ENCODE results near the gene BPIFB1. TPM values are rescaled to one million over a fixed set of nuclear protein-coding genes. Genes with fewer than 3 reads are reported as not detected.

BPIFB1 gene
- total and polyA plus RNA-seq, 2 donors (not counting 3 experiments of a cell fraction or from before 2014, with no cell fraction given): not detected

GRCh38 chr20:33273117-33273851 is 9.7 kb upstream of the BPIFB1 start:
- no peaks in the 10 kb centered on the region for H3K9me3 ChIP-seq (replicated peaks; ENCODE audit: control insufficient read depth, insufficient read depth, low read length)
- BruUV-seq (replicated peaks): no TSS peak
- no peak overlapping the region for H3K4me3 ChIP-seq (replicated peaks in 1 of 3; ENCODE audit: insufficient read depth in 1 of 3, low read depth in 1 of 3, low read length in 3 of 3)
- ChIA-PET CTCF (no interaction called here), POLR2A (no interaction called here)
- peaks cover 0 to 6% of the 10 kb centered on the region in 2 experiments for H3K27me3 ChIP-seq (ENCODE audit: control insufficient read depth in 2 of 2, insufficient read depth in 2 of 2, low read length in 2 of 2)
- TF ChIP-seq EZH2 (IDR thresholded peaks at IDR 0.05; ENCODE audit: borderline replicate concordance, low read depth, low read length, severe bottlenecking): no peak
- H3K9ac ChIP-seq (replicated peaks; ENCODE audit: extremely low read depth, insufficient read depth, low read length): no peak overlapping the region
- no peaks in the 10 kb centered on the region for H3K9me1 ChIP-seq (replicated peaks; ENCODE audit: control insufficient read depth, extremely low read depth, insufficient read depth, low read length)
- no peak overlapping the region for H2AFZ ChIP-seq (ENCODE audit: low read depth, low read length)
- no peaks in the 10 kb centered on the region for H4K20me1 ChIP-seq (replicated peaks; ENCODE audit: control insufficient read depth, extremely low read depth, insufficient read depth, low read length)
- no peaks in the 10 kb centered on the region for H3K4me1 ChIP-seq (ENCODE audit: control insufficient read depth, extremely low read depth, insufficient read depth, low read length)
- no peaks in the 10 kb centered on the region for H3K79me2 ChIP-seq (ENCODE audit: control insufficient read depth, insufficient read depth, low read length)
- no peak for FAIRE-seq
- no peak overlapping the region for H3K4me2 ChIP-seq (ENCODE audit: insufficient read depth, low read length)
- no peaks in the 10 kb centered on the region for H3K36me3 ChIP-seq (ENCODE audit: control insufficient read depth in 2 of 2, extremely low read depth in 1 of 2, insufficient read depth in 2 of 2, low read length in 2 of 2)
- dilution Hi-C loops (cut with MboI; ENCODE audit: extremely low pct_ligation_motif_present, low sequenced_read_pairs) (no loop called here), intact Hi-C loops (cut with micrococcal nuclease) (no loop called here)
- H3K27ac ChIP-seq (ENCODE audit: insufficient read depth, low read depth, low read length): no peak overlapping the region
- DNase-seq (ENCODE audit: low read depth, low spot score): no peak

- Histone ChIP-seq H3K9ac (replicated peaks; ENCODE audit: extremely low read depth, insufficient read depth, low read length) (no peak overlapping the region), H3K4me2 (ENCODE audit: insufficient read depth, low read length) (no peak overlapping the region), H2AFZ (ENCODE audit: low read depth, low read length) (no peak overlapping the region), H3K9me1 (replicated peaks; ENCODE audit: control insufficient read depth, extremely low read depth, insufficient read depth, low read length) (no peaks in the 10 kb centered on the region), H4K20me1 (replicated peaks; ENCODE audit: control insufficient read depth, extremely low read depth, insufficient read depth, low read length) (no peaks in the 10 kb centered on the region), H3K27me3 (ENCODE audit: control insufficient read depth in 2 of 2, insufficient read depth in 2 of 2, low read length in 2 of 2) (peaks cover 0 to 8% of the 10 kb centered on the region in 2 experiments), H3K27ac (ENCODE audit: insufficient read depth, low read depth, low read length) (no peak overlapping the region), H3K9me3 (replicated peaks; ENCODE audit: control insufficient read depth, insufficient read depth, low read length) (no peaks in the 10 kb centered on the region), H3K79me2 (ENCODE audit: control insufficient read depth, insufficient read depth, low read length) (no peaks in the 10 kb centered on the region), H3K36me3 (ENCODE audit: control insufficient read depth in 2 of 2, extremely low read depth in 1 of 2, insufficient read depth in 2 of 2, low read length in 2 of 2) (no peaks in the 10 kb centered on the region), H3K4me1 (ENCODE audit: control insufficient read depth, extremely low read depth, insufficient read depth, low read length) (no peaks in the 10 kb centered on the region), H3K4me3 (replicated peaks in 1 of 3; ENCODE audit: insufficient read depth in 1 of 3, low read depth in 1 of 3, low read length in 3 of 3) (no peak overlapping the region)
- ChIA-PET POLR2A (no interaction called here), CTCF (interaction anchor here (0.5 to 1.5 kb wide), 4 partner anchors 13 to 373 kb away, joined by 3 read pairs; no protein-coding TSS in a partner anchor)
- dilution Hi-C loops (cut with MboI; ENCODE audit: extremely low pct_ligation_motif_present, low sequenced_read_pairs) (no loop called here), intact Hi-C loops (cut with micrococcal nuclease) (no loop called here)
- BruUV-seq (replicated peaks): no TSS peak
- no peak for TF ChIP-seq JUN (IDR thresholded peaks at IDR 0.05; ENCODE audit: borderline replicate concordance, insufficient read depth, insufficient read length, low read depth)
- no peak for TF ChIP-seq CTCF (IDR thresholded peaks at IDR 0.05; ENCODE audit: extremely low read depth in 1 of 2, insufficient read depth in 1 of 2, low read depth in 1 of 2, low read length in 2 of 2)
- TF ChIP-seq FOS (IDR thresholded peaks at IDR 0.05; ENCODE audit: borderline replicate concordance, insufficient read depth, low read length): no peak
- no peak for TF ChIP-seq POLR2AphosphoS5 (IDR thresholded peaks at IDR 0.05; ENCODE audit: insufficient read depth, low read depth, low read length)
- no peak for TF ChIP-seq MAX (IDR thresholded peaks at IDR 0.05; ENCODE audit: insufficient read depth, insufficient read length)
- no peak for TF ChIP-seq MYC (IDR thresholded peaks at IDR 0.05; ENCODE audit: low read depth, low read length)
- no peak for TF ChIP-seq GATA2 (IDR thresholded peaks at IDR 0.05; ENCODE audit: insufficient read depth, insufficient read length, low read depth, low read length)
- no peak for TF ChIP-seq POLR2A (IDR thresholded peaks at IDR 0.05; ENCODE audit: low read depth, low read length)
- no peak for TF ChIP-seq EZH2 (IDR thresholded peaks at IDR 0.05; ENCODE audit: borderline replicate concordance, low read depth, low read length, severe bottlenecking)
- FAIRE-seq: no peak
- DNase-seq (ENCODE audit: low read depth, low spot score): no peak
Observed at GRCh38 chr20:33275215-33275614, 7.8 kb upstream of the BPIFB1 start.
